Measurements from ENCODE around the gene RELN.

RELN gene

GRCh38 chr7:103613655-103614642 lies 375.5 kb downstream of the RELN start:
- DNase-seq: no peak

- no peak for DNase-seq
These were observed 379.7 kb downstream of the RELN start for GRCh38 chr7:103609778-103610177.

DNA sequence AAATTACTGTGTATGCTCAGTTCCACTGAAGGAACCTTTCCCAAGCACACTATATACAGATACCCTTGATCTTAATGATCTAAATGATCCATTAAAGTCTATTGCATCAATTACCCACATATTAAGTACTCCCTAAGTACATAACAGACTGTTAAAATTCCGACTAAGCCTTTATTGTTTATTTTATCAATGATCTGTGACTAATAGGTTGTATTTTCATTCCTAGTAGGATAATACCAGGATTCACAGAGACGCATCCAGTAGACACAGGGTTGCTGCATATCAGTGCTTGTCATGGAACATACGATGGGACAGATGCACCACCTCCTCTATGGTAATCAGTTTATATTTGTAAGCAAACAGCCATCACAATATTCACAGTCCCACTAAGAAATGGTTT lies 383.8 kb downstream of the RELN start:
- DNase-seq: no peak

DNA sequence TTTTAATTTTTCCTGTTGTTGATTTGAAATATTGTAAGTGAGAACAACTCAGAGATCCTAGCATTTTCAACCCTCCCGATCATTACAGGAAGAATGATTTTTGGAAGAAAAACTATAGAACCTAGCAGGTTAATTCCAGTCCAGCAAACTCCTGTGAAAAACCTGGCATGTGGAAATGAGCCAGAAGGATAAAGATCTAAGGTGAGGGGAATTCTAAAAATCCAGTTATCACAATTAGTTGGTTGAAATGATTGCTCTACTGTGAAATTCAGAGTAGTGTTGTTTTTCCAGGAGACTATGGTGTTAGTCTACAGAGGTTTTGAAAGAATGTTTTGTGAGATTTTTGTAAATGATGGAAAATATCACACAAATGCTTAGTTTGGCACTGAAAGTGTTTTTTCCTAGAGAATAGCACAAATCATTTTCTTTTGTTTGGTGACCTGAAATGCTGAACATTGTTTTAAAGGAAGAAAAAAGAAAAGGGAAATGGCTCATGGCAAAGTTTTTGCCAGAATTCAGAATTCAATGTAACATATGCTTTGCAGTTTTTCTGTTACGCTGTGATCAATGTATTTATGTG lies 391.0 kb downstream of the RELN start:
- no peak for DNase-seq

- DNase-seq: no peak
These were observed 391.9 kb downstream of the RELN start for GRCh38 chr7:103597606-103598005.

DNA sequence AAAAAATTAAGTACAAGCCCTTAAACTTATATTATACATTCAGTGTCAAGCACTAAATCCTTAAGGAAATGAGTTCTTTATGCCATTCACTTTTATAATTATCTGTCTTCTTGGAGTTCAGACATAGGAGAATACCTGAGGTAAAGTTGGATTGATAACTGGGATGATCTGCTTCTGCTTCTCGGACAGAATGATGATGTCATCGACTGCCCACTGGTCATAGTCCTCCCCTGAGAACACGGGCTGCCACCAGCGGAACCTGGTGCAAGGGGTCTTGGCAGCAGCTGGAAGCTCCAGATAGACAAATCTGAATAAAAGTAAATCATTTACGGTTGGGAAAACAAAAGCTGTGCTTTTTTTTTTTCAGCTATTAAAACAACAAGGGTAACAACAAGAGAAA lies 395.3 kb downstream of the RELN start:
- DNase-seq: no peak

GRCh38 chr7:103593691-103594090 lies 395.8 kb downstream of the RELN start:
- no peak for DNase-seq

GRCh38 chr7:103592844-103593243 lies 396.6 kb downstream of the RELN start:
- DNase-seq: no peak

DNA sequence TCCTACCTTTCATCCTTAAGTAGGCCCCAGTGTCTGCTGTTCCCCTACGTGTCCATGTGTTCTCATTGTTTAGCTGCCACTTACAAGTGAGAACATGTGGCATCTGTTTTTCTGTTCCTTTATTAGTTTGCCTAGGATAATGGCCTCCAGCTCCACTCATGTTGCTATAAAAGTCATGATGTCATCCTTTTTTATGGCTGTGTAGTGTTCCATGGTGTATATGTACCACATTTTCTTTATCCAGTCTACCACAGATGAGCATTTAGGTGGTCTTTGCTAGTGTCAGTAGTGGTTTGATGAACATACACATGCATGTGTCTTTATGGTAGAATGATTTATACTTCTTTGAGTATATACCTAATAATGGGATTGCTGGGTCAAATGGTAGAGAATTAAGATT lies 397.3 kb downstream of the RELN start:
- DNase-seq: no peak

- no peak for DNase-seq
These were observed 409.4 kb downstream of the RELN start for GRCh38 chr7:103580031-103580430.

DNA sequence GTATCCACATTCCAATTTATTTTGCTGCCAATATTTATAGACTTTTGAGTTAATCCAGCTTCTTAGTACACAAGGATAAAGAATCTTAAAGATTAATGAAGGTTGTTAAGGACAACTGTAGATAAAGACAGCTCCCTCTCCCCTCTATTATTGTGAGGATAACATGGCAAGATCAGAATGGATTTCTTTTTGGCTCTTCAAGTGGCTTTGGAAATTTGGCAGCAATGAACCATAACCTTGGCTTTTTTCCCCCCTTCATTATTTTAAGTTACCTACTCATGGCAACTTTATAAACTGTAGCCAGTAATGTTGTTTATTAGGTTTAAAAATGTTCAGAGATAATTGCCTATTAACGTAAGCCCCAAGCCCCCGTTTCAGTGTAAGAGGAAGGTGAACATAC lies 412.4 kb downstream of the RELN start:
- no peak for DNase-seq

GRCh38 chr7:103576641-103577040 lies 412.8 kb downstream of the RELN start:
- no peak for DNase-seq

DNA sequence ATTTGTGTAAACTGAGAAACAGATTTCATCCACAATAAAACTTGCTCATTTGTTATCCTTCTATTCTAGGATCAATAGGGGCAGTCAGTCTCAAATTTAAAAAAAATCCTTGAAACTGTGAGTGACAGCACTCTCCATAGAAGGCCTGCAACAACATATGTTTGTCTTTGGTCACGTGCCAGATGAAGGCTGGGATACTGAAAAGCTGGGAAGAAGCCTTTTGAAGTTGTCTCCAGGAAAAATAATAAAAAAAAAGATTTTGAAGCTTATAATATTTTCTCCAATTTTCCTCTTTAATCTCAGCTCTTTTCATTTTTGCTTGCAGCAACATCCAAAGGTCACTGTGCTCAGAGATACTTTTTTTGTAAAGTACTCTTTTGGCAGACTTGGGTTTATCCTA lies 414.9 kb downstream of the RELN start:
- no peak for DNase-seq

- no peak for DNase-seq
These were observed 415.9 kb downstream of the RELN start for GRCh38 chr7:103573479-103574058.

- DNase-seq: no peak
These were observed 417.9 kb downstream of the RELN start for GRCh38 chr7:103571586-103571985.

DNA sequence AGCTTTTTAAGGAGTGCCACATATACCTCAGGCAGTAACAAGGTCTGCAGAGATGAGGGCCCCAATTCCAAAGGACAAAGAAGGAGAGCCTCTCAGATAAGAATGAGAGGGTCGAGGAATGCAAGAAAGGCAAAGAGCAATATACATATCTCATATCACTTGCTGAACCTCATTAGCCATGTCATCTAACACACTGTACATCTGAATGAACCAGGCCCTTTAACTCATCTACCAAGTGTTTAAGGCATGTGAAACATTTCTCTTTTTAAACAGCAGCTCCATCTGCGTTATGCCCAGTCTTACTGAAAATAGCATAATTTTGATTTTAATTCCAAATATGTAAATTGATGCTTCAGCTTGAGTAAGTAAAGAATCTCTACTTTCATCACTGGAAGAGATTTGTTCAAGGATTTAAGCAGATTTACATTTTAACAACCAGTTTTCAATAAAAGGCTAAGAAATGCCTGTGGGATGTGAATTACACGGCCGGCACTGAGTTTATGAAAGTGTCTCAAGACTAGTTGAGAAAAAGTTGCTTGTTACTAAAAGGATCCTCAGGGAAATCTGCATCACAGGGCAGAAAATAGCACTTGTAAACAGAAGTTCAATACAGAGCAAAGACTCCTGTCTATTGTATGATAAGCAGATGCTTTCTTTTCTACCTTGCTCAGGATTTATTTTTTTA lies 419.7 kb downstream of the RELN start:
- DNase-seq: no peak

DNA sequence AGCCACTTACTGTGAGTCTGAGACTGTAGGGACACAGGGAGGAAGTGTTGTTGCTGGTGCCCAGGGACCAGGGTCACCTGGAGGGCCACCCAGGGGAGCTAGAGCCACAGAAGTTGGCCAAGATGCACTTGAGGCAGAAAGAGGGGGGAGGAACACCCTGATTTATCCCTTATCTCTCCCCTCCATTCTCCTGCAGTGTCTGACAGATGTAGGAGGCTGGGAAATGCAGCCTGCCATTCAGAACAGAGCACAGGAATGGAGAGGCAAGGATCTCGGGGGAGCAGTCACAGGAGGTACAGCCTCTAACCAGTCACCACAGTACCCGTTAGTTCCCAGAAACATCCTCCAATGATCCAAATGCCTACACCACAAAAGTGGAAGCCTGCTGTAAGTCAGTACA lies 425.0 kb downstream of the RELN start:
- no peak for DNase-seq

DNA sequence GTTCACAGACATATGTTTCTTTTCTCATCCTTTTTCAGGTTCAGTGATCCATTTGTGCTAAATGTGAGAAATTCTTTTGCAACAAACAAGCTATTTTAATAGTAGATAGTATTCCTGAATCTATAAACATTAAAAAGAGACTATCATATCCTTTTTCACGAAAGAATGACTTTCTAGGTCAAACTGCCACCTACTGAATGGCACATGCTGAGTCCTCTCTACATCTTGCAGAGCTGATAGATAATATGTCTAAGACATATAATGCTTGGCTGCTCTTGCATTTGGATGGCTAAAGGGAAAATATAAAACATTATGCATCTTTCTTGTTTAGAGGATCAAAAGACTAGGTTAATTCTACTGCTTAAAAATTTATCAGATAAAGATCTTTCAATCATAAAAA lies 429.3 kb downstream of the RELN start:
- no peak for DNase-seq

DNA sequence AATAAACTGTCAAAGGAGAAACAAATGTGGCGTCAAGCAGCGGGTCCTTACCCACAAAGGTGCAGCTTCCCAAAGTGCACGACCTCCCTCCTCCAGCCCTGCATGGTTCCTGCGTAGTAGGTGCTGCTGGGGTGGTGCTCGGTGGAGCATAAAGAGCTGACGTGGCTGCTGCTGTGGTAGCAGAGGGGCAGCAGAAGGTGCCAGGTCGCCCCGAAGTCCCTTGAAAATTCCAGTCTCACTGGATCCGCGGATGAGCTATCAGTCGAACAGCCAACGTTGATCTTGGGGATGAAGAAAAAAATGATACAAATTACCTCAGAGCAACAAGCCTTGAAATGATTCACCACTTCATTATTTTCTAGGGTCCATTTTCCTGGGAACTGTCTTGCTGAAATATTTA lies 438.4 kb downstream of the RELN start:
- no peak for DNase-seq

DNA sequence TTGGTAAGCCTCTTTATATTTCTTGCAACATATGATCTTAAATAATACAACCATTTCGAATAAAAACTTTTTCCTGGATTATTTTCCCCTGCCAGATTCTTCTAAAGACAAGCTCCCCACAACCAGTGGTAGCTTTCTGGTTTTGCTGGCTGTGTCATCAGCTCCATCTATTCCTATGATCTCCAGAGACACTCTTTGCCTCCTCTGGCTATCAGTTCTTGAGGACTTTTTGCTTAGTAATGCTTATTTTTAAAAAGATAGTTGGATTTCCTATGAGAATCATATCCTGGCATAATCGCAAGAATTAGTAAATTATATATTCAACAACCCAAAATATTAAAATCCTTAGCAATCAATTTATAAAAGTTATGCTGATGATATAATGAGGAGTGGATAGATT lies 439.7 kb downstream of the RELN start:
- no peak for DNase-seq

DNA sequence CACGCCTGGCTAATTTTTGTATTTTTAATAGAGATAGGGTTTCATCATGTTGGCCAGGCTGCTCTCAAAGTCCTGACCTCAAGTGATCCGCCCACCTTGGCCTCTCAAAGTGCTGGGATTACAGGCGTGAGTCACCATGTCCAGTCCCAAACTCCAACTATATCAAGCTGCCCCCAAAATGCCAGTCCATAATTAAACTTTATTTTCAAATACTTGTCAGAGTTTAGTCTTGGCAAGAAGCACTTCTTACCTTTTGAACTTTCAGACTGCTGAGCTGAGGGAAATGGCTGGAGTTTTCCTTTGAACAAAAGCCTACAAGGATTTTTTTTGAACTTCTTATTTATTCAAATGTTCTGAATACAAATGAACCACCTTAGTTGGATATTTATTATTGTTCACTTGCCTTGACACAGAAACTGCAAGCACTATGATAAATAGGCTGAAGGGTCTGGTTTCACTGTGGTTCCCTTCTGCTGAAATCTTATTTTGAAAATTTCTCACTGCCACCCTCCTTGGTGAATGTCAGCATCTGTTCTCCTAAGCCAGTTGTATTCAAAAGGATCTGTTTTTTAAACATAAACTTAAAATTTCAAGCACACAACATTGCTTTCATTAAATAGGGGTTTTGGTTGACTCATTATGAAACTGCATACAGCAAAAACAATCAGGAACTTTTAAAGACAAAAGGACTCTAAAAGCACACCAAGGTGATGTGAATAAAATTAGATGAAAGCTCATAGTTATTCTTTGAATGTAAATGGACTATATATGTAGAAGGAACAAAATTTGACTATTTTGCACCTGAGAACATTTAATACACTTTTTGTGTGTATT lies 441.8 kb downstream of the RELN start:
- no peak for DNase-seq

DNA sequence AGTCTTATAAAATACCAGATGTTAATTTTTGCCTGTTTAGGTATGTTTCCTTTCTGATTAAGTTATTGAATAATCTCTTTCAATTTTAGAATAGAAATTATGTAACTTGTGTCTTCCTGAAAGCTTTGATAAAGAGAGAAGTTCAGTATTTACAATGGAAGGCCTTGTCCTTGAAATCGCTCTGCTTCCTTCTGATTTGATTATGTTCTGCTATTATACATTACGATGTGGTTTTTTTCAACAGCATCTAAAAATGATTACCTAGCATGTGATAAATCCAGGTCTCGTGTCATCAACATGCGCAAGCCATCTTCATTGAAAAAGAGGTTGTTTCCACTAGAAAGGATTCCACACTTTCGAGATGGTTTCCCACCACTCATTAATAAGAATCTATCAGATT lies 447.0 kb downstream of the RELN start:
- DNase-seq: no peak

DNA sequence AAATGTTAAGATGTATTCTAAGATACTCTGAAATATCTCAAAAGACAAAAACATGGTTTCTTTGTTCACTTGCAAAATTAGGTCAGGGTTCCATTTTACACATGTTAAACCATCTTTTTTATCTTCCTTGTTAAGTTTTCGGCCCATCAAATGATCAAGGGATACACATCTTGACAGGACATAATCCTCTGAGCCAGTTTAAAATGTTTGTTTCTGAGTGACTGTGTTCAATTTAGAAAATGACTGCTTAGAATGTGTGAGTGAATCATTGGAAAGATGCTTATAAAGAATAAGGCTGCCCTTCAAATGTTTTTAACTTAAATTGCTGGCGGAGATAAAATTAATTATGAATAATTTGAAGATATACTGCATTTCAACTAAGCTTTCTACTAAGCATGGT lies 447.5 kb downstream of the RELN start:
- DNase-seq: no peak

Data from stimulated activated CD4-positive, alpha-beta T cell treated with anti-CD3 and anti-CD28 coated beads, Interleukin-4, amount 100 ng/mL, for 1 hour (primary cell).